ENCODE data around the gene RBM17.
"Not testable (repeated sequence)": the region's sequence is repeated elsewhere in the genome, so short reads cannot be mapped to it uniquely, and the experiment has no call there.

Gene RBM17

GRCh38 chr10:6139470-6139869 lies 50.6 kb downstream of the RBM17 start:
- no peak for DNase-seq

DNA sequence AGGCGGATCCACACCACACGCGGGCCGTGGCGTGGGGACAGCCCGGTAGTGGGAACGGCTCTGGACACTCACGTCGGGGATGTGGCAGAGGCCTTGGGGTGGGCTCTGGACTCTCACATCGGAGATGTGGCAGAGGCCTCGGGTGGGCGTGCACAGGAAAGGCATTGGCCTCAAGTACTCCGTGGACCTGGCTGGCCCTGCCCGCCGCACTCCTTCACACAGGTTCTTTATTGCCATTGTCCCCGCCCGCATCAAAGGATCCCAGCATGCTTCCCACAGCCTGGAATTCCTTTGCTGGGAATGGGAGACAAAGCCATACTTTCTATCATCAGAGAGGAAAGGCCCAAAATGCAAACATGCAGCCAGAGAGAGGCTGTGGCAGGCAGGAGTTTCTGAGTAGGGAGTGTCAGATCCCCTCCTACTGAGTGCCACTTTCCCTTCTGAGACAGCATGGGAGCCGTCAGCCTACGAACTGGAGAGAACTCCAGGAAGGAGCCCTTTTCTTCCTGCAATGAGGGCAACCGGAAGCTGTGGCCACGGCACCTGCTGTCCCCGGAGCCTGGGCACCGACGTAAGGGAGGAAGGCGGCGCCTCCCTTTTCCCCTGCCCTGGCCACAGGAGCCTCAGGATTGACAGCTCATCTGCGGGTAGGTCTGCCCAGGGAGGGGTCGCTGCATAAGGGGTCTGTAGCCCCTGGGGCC lies 51.5 kb downstream of the RBM17 start:
- DNase-seq, result no peak

DNA sequence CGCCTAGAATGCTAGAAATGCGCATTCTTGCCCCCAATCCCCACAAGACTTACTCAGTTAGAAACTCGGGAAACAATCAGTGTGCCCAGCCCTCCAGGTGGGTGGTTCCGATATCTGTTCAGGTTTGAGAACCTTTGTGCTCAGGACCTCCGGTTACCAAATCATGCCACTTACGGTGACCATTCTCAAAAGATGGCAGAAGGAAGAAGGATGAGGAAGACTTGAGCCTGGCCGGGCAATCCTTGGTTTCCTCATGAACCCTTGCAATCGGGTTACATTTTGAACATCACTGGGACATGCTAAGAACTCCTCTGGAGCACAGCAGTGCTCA lies 52.1 kb downstream of the RBM17 start:
- no peak for DNase-seq

DNA sequence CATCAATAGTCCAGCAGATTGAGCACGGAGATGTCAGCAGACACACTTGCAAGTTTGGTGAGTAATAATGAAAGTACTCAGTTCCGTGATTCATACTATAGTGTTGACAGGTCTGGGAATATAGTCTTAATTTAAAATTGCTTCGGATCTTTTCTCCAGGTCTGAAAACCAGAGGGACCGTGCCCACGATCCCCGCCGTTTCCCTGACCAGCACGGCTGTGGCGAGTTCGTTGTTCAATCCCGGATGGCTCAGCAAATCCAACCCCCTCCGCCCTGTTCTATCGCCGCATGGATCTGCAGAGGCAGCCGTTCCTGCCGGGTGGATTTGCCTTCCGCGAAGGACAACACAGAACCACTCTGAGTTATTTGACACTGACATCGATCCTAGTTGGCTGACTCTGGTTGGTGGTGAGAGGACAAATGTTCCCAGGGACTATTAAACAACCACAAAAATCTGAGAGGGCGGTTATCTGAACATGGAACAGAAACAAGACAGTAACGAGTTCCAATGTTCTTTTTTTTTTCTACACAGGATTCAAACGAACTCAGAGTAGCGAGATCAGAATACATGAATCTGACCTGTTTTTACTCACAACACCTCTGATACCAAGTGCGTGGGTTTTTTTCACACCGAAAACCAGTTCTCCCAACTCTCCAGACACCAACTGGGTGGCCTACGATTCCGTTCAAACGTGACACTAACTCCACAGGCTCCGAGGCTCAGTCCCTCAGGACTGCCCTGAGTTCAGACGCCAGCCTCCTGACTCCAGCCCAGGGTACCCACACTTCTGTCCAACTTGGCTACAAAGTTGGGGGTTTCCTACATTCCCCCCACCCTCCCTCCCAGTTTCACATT lies 52.7 kb downstream of the RBM17 start:
- no peak for DNase-seq

GRCh38 chr10:6142186-6142585 lies 53.4 kb downstream of the RBM17 start:
- DNase-seq, result not testable (repeated sequence)

GRCh38 chr10:6142644-6143043 lies 53.8 kb downstream of the RBM17 start:
- no peak for DNase-seq

- no peak for DNase-seq
Observed at GRCh38 chr10:6143181-6143580, 54.3 kb downstream of the RBM17 start.

DNA sequence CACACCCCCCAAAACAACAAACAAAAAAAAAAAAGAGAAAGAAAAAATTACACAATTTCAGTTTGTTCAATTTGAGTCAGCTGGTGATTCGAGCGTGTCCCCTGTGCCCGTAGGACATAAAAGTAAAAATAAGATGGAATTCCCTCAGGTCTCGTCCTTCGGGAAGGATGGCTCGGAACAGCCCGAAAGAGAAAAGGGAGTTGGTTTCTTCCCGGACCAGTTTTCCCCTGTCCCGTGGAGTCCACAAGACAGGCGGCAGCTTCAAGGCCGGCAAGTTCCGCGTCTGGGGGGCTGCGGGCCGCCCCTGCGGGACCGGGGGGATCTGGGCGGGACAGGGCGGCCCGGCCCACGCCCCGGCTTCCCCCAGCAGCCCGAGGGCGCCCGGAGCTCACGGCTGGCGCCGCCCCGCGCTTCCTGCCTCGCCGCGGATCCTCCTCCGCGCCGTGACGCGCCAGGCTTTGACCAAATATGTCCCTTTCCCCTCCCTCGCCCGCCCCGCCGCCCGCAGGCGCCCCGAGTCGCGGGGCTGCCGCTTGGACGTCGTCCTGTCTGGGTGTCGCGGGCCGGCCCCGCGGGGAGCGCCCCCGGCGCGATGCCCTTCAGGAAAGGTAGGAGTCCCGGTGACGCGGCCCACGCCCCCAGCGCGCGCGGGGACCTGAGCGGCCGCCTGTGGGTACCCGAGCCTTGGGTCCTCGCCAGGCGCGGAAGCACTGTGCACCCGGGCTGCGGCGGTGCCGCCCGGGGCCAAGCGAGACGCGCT lies 55.8 kb downstream of the RBM17 start:
- no peak for DNase-seq

- no peak for DNase-seq
Observed at GRCh38 chr10:6145166-6145987, 56.5 kb downstream of the RBM17 start.

DNA sequence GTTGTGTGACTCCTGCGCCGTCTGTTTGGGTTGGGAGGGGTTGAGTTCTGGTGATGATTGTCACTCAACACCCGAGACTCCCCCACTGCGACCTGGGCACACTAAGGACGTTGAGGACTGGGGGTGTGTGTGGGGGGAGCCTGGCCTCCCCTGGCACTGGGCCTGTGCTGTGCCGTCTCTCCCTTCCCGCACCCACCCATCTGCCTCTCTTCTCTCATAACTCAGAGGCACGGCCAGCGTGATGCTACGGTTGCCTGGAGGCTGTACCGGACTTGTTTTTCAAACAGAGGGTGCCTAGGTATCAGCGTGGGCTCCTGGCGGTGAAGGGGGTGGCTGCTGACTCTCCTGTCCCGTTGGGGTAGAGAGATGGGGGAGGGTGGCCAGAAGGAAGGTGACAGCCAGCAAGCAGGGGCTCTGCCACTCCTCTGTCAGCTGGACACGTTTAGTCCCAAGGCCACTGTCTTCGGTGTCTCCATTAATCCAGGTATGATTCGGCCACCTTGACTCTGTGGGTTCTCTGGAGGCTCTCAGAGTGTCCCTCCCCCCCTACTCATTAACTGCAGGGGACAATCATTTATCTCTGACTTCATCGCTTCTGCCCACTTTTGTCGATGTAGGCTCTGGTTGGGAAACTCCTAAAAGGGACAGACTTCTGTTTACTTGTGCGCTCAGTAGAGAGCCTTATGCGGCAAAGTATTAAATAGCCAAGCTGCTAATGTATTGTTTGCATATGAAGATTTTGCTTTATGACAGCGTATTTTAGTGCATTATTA lies 57.4 kb downstream of the RBM17 start:
- no peak for DNase-seq

DNA sequence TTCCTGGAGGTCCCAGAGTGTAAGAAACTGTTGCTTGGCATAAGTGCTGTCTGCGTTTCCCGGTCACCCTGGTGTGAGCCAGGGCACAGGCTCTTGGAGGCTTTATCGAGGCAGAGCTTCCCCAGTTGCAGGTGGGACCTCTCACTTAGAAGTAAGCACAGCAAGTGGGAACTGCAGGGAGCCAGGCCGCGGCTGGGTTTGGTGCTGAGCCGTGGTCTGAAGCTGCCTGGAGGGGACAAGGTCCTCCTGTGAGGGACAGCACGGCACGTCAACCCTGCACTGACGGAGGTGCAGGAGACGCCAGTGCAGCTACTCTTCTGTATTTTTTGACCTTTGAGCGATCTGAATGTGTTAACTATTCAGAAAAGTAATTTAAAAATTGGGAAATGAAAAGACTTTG lies 58.1 kb downstream of the RBM17 start:
- no peak for DNase-seq

- DNase-seq, result no peak
Observed at GRCh38 chr10:6148251-6148701, 59.4 kb downstream of the RBM17 start.

GRCh38 chr10:6148908-6149307 lies 60.1 kb downstream of the RBM17 start:
- DNase-seq, result no peak

DNA sequence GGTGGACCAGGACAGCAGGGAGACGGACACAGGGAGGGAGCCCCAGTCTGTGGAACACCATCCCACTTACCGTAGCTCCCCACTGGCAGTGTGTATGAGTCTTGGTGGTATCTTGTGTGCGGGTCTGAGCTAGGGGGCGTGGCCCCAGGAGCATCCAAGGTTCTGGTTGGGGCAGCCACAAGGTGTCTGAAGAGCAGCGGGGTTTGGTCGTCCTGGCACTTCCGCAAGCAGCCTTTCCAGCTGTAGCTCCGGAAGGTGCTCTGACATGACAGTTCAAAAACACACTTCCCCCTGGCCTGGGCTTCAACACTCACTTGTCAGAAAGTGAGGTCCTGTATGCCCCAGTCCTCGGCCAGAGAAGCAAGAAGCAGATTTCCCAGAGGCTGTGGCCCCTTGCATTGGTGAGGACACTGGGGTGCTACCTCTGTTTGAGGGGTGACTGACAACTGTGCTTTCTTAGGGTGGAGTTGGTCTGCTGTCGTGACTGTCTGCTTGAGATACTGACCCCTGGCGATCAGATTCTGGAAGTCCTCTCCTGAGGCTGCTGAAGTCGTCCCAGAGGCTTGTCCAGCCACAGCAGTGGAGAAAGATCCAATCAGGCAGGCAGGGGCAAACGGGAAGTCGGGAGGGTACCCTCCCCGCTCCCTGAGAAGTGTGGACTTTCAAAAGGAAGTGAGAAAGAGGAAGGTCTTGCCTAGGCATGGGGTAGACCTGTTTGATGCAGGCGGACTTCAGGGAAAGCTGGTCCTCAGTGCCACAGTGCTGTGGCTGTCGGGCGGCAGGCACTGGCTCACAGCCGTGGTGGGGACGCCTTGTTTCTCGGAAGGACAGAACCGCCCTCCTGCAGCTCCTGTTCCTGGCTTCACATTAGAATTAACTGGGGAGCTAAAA lies 62.5 kb downstream of the RBM17 start:
- no peak for DNase-seq

DNA sequence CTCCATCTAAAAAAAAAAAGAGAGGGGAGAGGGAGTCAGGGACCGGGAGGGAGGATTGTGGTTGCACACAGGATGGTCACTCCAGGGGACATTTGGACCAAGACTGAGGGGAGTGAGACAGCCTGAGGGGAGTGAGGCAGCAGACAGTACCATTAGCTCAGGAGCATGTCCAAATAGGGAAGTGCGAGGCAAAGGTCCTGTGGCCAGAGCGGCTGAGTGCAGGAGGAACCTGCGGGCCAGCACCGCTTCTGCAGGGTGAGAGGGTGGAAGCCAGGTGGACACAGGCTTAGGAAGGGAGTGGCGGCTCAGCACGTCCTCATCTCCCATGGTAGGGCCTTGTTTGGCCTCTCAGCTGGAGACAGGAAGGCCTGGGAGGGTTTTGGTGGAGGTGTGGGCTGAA lies 65.0 kb downstream of the RBM17 start:
- DNase-seq, result no peak

GRCh38 chr10:6154566-6154965 lies 65.7 kb downstream of the RBM17 start:
- no peak for DNase-seq

- DNase-seq, result no peak
Observed at GRCh38 chr10:6158276-6158675, 69.4 kb downstream of the RBM17 start.

- DNase-seq, result no peak
Observed at GRCh38 chr10:6161921-6162320, 73.1 kb downstream of the RBM17 start.

GRCh38 chr10:6162589-6163356 lies 73.9 kb downstream of the RBM17 start:
- DNase-seq, result no peak

Data from NCI-H1436 (cell line).